Stimulated activated CD4-positive, alpha-beta T cell treated with anti-CD3 and anti-CD28 coated beads, Interleukin-4, amount 100 ng/mL, for 24 hours (primary cell): ENCODE measurements around the gene PTPRE.

Experiments
- DNase-seq: peaks from one replicate; pipeline ENCODE4 v3.0.0-alpha.2; 2020

PTPRE gene

GRCh38 chr10:127928021-127928806 lies 21.3 kb downstream of the PTPRE start:
- DNase-seq: no peak

- DNase-seq: no peak
These were observed 25.8 kb downstream of the PTPRE start for GRCh38 chr10:127932521-127933270.

GRCh38 chr10:127933271-127933670 lies 26.4 kb downstream of the PTPRE start:
- no peak for DNase-seq

- DNase-seq: no peak
These were observed 27.5 kb downstream of the PTPRE start for GRCh38 chr10:127934383-127934782.

GRCh38 chr10:127935071-127935561 lies 28.2 kb downstream of the PTPRE start:
- DNase-seq: no peak

- DNase-seq: no peak
These were observed 30.2 kb downstream of the PTPRE start for GRCh38 chr10:127937069-127937468.

GRCh38 chr10:127937915-127938463 lies 31.1 kb downstream of the PTPRE start:
- no peak for DNase-seq

GRCh38 chr10:127939786-127940330 lies 33.0 kb downstream of the PTPRE start:
- DNase-seq: no peak

- DNase-seq: no peak
These were observed 34.1 kb downstream of the PTPRE start for GRCh38 chr10:127940866-127941640.

GRCh38 chr10:127942811-127943210 lies 35.9 kb downstream of the PTPRE start:
- no peak for DNase-seq

- DNase-seq: no peak
These were observed 36.5 kb downstream of the PTPRE start for GRCh38 chr10:127943336-127943910.

GRCh38 chr10:127944256-127944655 lies 37.4 kb downstream of the PTPRE start:
- DNase-seq: no peak

GRCh38 chr10:127945341-127945758 lies 38.4 kb downstream of the PTPRE start:
- DNase-seq: peak; percentile 22

- no peak for DNase-seq
These were observed 39.2 kb downstream of the PTPRE start for GRCh38 chr10:127945948-127946711.

GRCh38 chr10:127947211-127947610 lies 40.3 kb downstream of the PTPRE start:
- DNase-seq: no peak

- no peak for DNase-seq
These were observed 41.9 kb downstream of the PTPRE start for GRCh38 chr10:127948791-127949190.

- no peak for DNase-seq
These were observed 42.9 kb downstream of the PTPRE start for GRCh38 chr10:127949831-127950230.

GRCh38 chr10:127951861-127952574 lies 45.1 kb downstream of the PTPRE start:
- DNase-seq: no peak

- DNase-seq: no peak
These were observed 45.6 kb downstream of the PTPRE start for GRCh38 chr10:127952575-127952869.

GRCh38 chr10:127952918-127953317 lies 46.0 kb downstream of the PTPRE start:
- DNase-seq: no peak

- DNase-seq: no peak
These were observed 47.0 kb downstream of the PTPRE start for GRCh38 chr10:127953876-127954275.
